Epithelial cell of proximal tubule (primary cell): Measurements from ENCODE around the gene MRPL37. TPM values are rescaled to one million over a fixed set of nuclear protein-coding genes. Genes with fewer than 3 reads are reported as not detected.

Experiments used
- DNase-seq: peaks from one replicate; pipeline ENCODE4 v3.0.0-alpha.2; 2011; ENCODE audit warnings: low read depth
- H3K4me3 ChIP-seq: 2 replicates; pipeline ENCODE4 v1.5.1; 2011; ENCODE audit warnings: low read depth, mild to moderate bottlenecking, low read length
- CTCF ChIP-seq: conservative IDR thresholded peaks from 2 replicates; pipeline ENCODE4 v1.5.1; 2012; ENCODE audit warnings: low read depth, mild to moderate bottlenecking, low read length
- total RNA-seq: library from RNA; depleted of rRNA; stranded (reverse); fragments of >200 nt; gene quantifications from 2 replicates; pipeline ENCODE4 v1.2.3, GENCODE V29; 2015

MRPL37 gene
- total RNA-seq, 1 donor from 2014 or later = 115 TPM

GRCh38 chr1:54240741-54241335, 40.9 kb downstream of the MRPL37 start:
- no peak for DNase-seq
- TF ChIP-seq CTCF = no peak
- H3K4me3 ChIP-seq = no peak overlapping the region

- DNase-seq = no peak
- no peak overlapping the region for H3K4me3 ChIP-seq
- TF ChIP-seq CTCF = no peak
These were observed 41.4 kb downstream of the MRPL37 start for GRCh38 chr1:54241364-54241763.

- no peak for DNase-seq
- H3K4me3 ChIP-seq = no peak overlapping the region
- no peak for TF ChIP-seq CTCF
These were observed 43.1 kb downstream of the MRPL37 start for GRCh38 chr1:54243022-54243421.

GRCh38 chr1:54244655-54245054, 44.7 kb downstream of the MRPL37 start:
- DNase-seq = no peak
- TF ChIP-seq CTCF = no peak
- no peak overlapping the region for H3K4me3 ChIP-seq

GRCh38 chr1:54245501-54245900, 45.5 kb downstream of the MRPL37 start:
- no peak for DNase-seq
- TF ChIP-seq CTCF = no peak

GRCh38 chr1:54246116-54246721, 46.3 kb downstream of the MRPL37 start:
- no peak for TF ChIP-seq CTCF
- H3K4me3 ChIP-seq = no peak overlapping the region
- no peak for DNase-seq

More at GRCh38 chr1:54245501-54245900, 45.5 kb downstream of the MRPL37 start:
- no peak overlapping the region for H3K4me3 ChIP-seq
